ENCODE results near the gene CAMK2A.

Gene CAMK2A

DNA sequence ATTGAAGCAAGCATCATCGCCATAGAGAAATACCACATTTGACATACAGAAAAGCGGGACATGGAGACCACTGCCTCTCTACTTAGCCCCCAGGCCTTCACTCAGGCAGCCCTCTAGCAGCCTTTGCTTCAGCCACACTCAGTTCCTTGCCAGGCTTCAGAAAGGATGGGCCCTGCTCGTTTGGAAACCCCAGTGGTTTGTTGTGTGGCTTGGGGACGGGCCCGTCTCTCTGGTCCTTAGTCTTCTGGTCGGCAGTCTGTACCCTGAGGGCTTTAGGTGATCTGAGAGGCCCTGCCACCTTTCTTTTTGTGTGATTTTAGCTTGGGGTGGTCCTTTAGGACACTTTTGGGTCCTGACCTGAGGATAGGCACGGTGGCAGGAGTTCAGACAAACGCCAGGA is 34.2 kb upstream of the CAMK2A start:
- H3K4me3 ChIP-seq (ENCODE audit: low read depth in 1 of 2, low read length in 2 of 2) = no peak overlapping the region
- no peaks in the 10 kb centered on the region for H3K27me3 ChIP-seq (ENCODE audit: control insufficient read depth in 1 of 2, insufficient read depth in 2 of 2, low read length in 2 of 2)

DNA sequence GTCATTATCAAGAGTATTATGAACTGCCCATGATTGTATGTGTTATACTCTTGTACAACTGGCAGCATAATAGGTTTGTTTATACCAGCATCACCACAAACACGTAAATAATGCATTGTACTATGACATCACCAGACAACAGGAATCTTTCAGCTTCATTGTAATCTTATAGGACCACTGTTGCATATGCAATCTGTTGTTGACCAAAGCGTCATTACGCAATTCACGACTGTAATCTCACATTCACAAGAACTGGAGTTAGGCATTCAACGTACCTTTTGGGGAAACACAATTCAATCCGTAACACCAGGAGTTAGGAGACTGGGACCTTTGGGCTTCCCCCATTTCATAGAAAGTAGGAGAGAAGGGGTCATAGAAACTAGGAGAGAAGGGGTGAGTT is 33.5 kb upstream of the CAMK2A start:
- no peak overlapping the region for H3K27ac ChIP-seq (ENCODE audit: low read depth, low read length)
- no peaks in the 10 kb centered on the region for H3K27me3 ChIP-seq (ENCODE audit: control insufficient read depth in 1 of 2, insufficient read depth in 2 of 2, low read length in 2 of 2)
- H3K36me3 ChIP-seq (ENCODE audit: insufficient read depth, low read length) = no peaks in the 10 kb centered on the region
- no peak overlapping the region for H3K4me3 ChIP-seq (ENCODE audit: low read depth in 1 of 2, low read length in 2 of 2)
- peaks cover 12% of the 10 kb centered on the region for H3K4me1 ChIP-seq (ENCODE audit: insufficient read depth, low read length)
- no peaks in the 10 kb centered on the region for H3K9me3 ChIP-seq (ENCODE audit: low read length)
- no peak overlapping the region for H3K9ac ChIP-seq (ENCODE audit: low read length)

More for the DNA sequence above, 34.2 kb upstream of the CAMK2A start:
- Histone ChIP-seq H3K36me3 (ENCODE audit: insufficient read depth, low read length) (no peaks in the 10 kb centered on the region), H3K9me3 (ENCODE audit: low read length) (no peaks in the 10 kb centered on the region), H3K4me1 (ENCODE audit: insufficient read depth, low read length) (peaks cover 12% of the 10 kb centered on the region), H3K9ac (ENCODE audit: low read length) (no peak overlapping the region), H3K27ac (ENCODE audit: low read depth, low read length) (no peak overlapping the region)

DNA sequence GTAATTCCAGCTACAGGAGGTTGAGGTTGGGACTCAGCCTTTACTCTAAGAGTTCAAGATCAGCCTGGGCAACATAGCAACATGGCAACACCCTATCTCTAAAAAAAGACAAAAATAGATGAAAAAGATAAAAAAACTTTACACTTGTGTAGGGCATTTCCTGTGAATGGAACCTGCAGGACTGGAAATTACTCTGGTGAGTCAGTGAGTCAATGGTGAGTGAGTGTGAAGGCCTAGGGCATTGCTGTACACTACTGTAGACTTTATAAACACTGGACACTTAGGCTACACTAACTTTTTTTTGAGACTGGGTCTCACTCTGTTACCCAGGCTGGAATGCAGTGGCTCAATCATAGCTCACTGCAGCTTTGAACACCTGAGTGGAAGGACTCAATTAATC is 32.6 kb upstream of the CAMK2A start:
- H3K27ac ChIP-seq (ENCODE audit: low read depth, low read length) = no peak overlapping the region
- no peaks in the 10 kb centered on the region for H3K36me3 ChIP-seq (ENCODE audit: insufficient read depth, low read length)
- no peaks in the 10 kb centered on the region for H3K27me3 ChIP-seq (ENCODE audit: control insufficient read depth in 1 of 2, insufficient read depth in 2 of 2, low read length in 2 of 2)
- no peaks in the 10 kb centered on the region for H3K9me3 ChIP-seq (ENCODE audit: low read length)
- H3K4me3 ChIP-seq (ENCODE audit: low read depth in 1 of 2, low read length in 2 of 2) = no peak overlapping the region
- H3K4me1 ChIP-seq (ENCODE audit: insufficient read depth, low read length) = peaks cover 12% of the 10 kb centered on the region
- no peak overlapping the region for H3K9ac ChIP-seq (ENCODE audit: low read length)

- Histone ChIP-seq H3K4me3 (ENCODE audit: low read depth in 1 of 2, low read length in 2 of 2) (no peak overlapping the region), H3K27ac (ENCODE audit: low read depth, low read length) (no peak overlapping the region)
Measured at GRCh38 chr5:150321784-150322183, 32.2 kb upstream of the CAMK2A start.

GRCh38 chr5:150321211-150321610 is 31.6 kb upstream of the CAMK2A start:
- Histone ChIP-seq H3K9me3 (ENCODE audit: low read length) (no peaks in the 10 kb centered on the region), H3K4me3 (ENCODE audit: low read depth in 1 of 2, low read length in 2 of 2) (no peak overlapping the region), H3K27me3 (ENCODE audit: control insufficient read depth in 1 of 2, insufficient read depth in 2 of 2, low read length in 2 of 2) (no peaks in the 10 kb centered on the region), H3K4me1 (ENCODE audit: insufficient read depth, low read length) (peaks cover 12% of the 10 kb centered on the region), H3K36me3 (ENCODE audit: insufficient read depth, low read length) (no peaks in the 10 kb centered on the region), H3K27ac (ENCODE audit: low read depth, low read length) (no peak overlapping the region), H3K9ac (ENCODE audit: low read length) (no peak overlapping the region)

More at GRCh38 chr5:150321784-150322183, 32.2 kb upstream of the CAMK2A start:
- H3K9ac ChIP-seq (ENCODE audit: low read length) = no peak overlapping the region
- H3K9me3 ChIP-seq (ENCODE audit: low read length) = no peaks in the 10 kb centered on the region
- no peaks in the 10 kb centered on the region for H3K27me3 ChIP-seq (ENCODE audit: control insufficient read depth in 1 of 2, insufficient read depth in 2 of 2, low read length in 2 of 2)
- peaks cover 12% of the 10 kb centered on the region for H3K4me1 ChIP-seq (ENCODE audit: insufficient read depth, low read length)
- no peaks in the 10 kb centered on the region for H3K36me3 ChIP-seq (ENCODE audit: insufficient read depth, low read length)

GRCh38 chr5:150320044-150320613 is 30.6 kb upstream of the CAMK2A start:
- Histone ChIP-seq H3K27ac (ENCODE audit: low read depth, low read length) (no peak overlapping the region), H3K9ac (ENCODE audit: low read length) (no peak overlapping the region)

DNA sequence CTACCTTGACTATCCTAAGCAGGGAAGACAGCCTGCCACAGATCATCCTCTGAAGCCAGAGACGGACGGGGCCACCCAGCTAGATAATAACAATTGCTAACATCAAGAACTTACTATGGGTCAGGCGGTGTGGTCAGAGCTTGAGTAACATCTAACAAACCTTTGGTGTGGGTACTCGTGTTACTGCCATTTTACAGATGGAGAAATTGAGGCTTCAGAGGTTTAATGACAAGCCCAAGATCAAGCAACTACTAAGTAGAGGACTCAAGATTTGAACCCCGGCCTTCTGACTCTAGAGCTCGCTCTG is 29.9 kb upstream of the CAMK2A start:
- no peaks in the 10 kb centered on the region for H3K9me3 ChIP-seq (ENCODE audit: low read length)
- no peak overlapping the region for H3K9ac ChIP-seq (ENCODE audit: low read length)
- no peaks in the 10 kb centered on the region for H3K36me3 ChIP-seq (ENCODE audit: insufficient read depth, low read length)
- H3K4me3 ChIP-seq (ENCODE audit: low read depth in 1 of 2, low read length in 2 of 2) = no peak overlapping the region
- H3K27ac ChIP-seq (ENCODE audit: low read depth, low read length) = no peak overlapping the region
- no peaks in the 10 kb centered on the region for H3K27me3 ChIP-seq (ENCODE audit: control insufficient read depth in 1 of 2, insufficient read depth in 2 of 2, low read length in 2 of 2)
- H3K4me1 ChIP-seq (ENCODE audit: insufficient read depth, low read length) = peaks cover 12% of the 10 kb centered on the region

More at GRCh38 chr5:150320044-150320613, 30.6 kb upstream of the CAMK2A start:
- no peak overlapping the region for H3K4me3 ChIP-seq (ENCODE audit: low read depth in 1 of 2, low read length in 2 of 2)
- no peaks in the 10 kb centered on the region for H3K9me3 ChIP-seq (ENCODE audit: low read length)
- peaks cover 12% of the 10 kb centered on the region for H3K4me1 ChIP-seq (ENCODE audit: insufficient read depth, low read length)
- no peaks in the 10 kb centered on the region for H3K27me3 ChIP-seq (ENCODE audit: control insufficient read depth in 1 of 2, insufficient read depth in 2 of 2, low read length in 2 of 2)
- no peaks in the 10 kb centered on the region for H3K36me3 ChIP-seq (ENCODE audit: insufficient read depth, low read length)

- Histone ChIP-seq H3K27ac (ENCODE audit: low read depth, low read length) (no peak overlapping the region), H3K4me3 (ENCODE audit: low read depth in 1 of 2, low read length in 2 of 2) (no peak overlapping the region), H3K27me3 (ENCODE audit: control insufficient read depth in 1 of 2, insufficient read depth in 2 of 2, low read length in 2 of 2) (no peaks in the 10 kb centered on the region), H3K9me3 (ENCODE audit: low read length) (no peaks in the 10 kb centered on the region), H3K36me3 (ENCODE audit: insufficient read depth, low read length) (no peaks in the 10 kb centered on the region), H3K9ac (ENCODE audit: low read length) (no peak overlapping the region), H3K4me1 (ENCODE audit: insufficient read depth, low read length) (peaks cover 12% of the 10 kb centered on the region)
Measured at GRCh38 chr5:150318613-150319483, 29.3 kb upstream of the CAMK2A start.

DNA sequence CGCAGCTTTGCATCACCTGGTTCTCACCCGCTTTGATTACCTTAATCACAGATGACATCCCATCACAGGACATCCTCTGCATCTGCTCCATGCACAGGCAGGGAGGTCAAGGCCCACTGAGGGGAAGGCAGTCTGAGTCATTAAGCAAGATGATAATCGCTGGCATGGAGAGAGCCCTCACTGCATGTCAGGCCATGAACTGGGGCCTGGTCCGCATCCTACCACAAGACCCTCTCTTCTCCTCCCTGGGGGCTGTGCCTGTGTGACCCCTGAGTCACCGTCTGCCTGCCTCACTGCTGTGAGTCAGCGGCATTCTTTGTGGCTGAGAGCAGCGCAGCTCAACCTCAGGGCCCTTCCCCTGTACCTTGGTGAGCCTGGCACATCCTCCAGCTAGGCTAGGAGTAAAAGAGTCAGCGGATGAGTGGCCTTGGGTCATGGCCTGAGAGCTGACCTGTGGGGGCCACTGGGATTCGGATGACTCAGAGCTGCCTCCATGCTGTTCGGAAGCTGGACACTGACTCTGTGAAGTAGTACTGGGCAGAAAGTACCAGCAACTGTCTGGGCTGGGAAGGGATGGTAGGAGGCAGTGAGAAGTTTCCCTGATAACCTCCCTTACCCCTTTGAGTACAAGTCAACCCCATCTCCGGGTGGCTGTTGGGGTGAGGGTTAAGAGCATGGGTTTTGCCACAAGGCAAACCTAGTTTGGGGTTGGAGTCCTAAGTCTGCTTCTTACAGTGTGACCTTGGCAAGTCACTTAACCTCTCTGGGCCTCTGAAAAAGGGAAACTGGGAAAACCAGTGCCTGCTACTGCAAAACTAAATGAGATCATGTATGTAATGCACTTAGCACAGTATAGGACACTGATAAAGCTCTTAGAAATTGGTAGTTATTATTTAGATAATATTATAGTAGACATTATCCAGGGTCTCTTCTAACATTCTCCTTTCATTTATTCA is 27.8 kb upstream of the CAMK2A start:
- H3K9ac ChIP-seq (ENCODE audit: low read length) = no peak overlapping the region
- H3K4me3 ChIP-seq (ENCODE audit: low read depth in 1 of 2, low read length in 2 of 2) = no peak overlapping the region
- H3K9me3 ChIP-seq (ENCODE audit: low read length) = no peaks in the 10 kb centered on the region
- H3K36me3 ChIP-seq (ENCODE audit: insufficient read depth, low read length) = no peaks in the 10 kb centered on the region
- H3K27ac ChIP-seq (ENCODE audit: low read depth, low read length) = no peak overlapping the region
- H3K27me3 ChIP-seq (ENCODE audit: control insufficient read depth in 1 of 2, insufficient read depth in 2 of 2, low read length in 2 of 2) = no peaks in the 10 kb centered on the region
- peaks cover 12% of the 10 kb centered on the region for H3K4me1 ChIP-seq (ENCODE audit: insufficient read depth, low read length)

- H3K4me3 ChIP-seq (ENCODE audit: low read depth in 1 of 2, low read length in 2 of 2) = no peak overlapping the region
Measured at GRCh38 chr5:150316320-150316719, 26.7 kb upstream of the CAMK2A start.

GRCh38 chr5:150315245-150315644 is 25.7 kb upstream of the CAMK2A start:
- H3K9ac ChIP-seq (ENCODE audit: low read length) = no peak overlapping the region
- H3K4me1 ChIP-seq (ENCODE audit: insufficient read depth, low read length) = peaks cover 6% of the 10 kb centered on the region
- no peaks in the 10 kb centered on the region for H3K36me3 ChIP-seq (ENCODE audit: insufficient read depth, low read length)
- H3K9me3 ChIP-seq (ENCODE audit: low read length) = no peaks in the 10 kb centered on the region
- no peak overlapping the region for H3K27ac ChIP-seq (ENCODE audit: low read depth, low read length)
- H3K4me3 ChIP-seq (ENCODE audit: low read depth in 1 of 2, low read length in 2 of 2) = no peak overlapping the region
- H3K27me3 ChIP-seq (ENCODE audit: control insufficient read depth in 1 of 2, insufficient read depth in 2 of 2, low read length in 2 of 2) = no peaks in the 10 kb centered on the region

More at GRCh38 chr5:150316320-150316719, 26.7 kb upstream of the CAMK2A start:
- H3K27me3 ChIP-seq (ENCODE audit: control insufficient read depth in 1 of 2, insufficient read depth in 2 of 2, low read length in 2 of 2) = no peaks in the 10 kb centered on the region
- H3K9me3 ChIP-seq (ENCODE audit: low read length) = no peaks in the 10 kb centered on the region
- peaks cover 12% of the 10 kb centered on the region for H3K4me1 ChIP-seq (ENCODE audit: insufficient read depth, low read length)
- H3K9ac ChIP-seq (ENCODE audit: low read length) = no peak overlapping the region
- H3K36me3 ChIP-seq (ENCODE audit: insufficient read depth, low read length) = no peaks in the 10 kb centered on the region
- no peak overlapping the region for H3K27ac ChIP-seq (ENCODE audit: low read depth, low read length)

Data from muscle layer of colon (tissue), 2 donors.